ENCODE data around the gene FER. TPM values are rescaled to one million over a fixed set of nuclear protein-coding genes. Genes with fewer than 3 reads are reported as not detected.

Gene FER
- total and polyA plus RNA-seq, 2 of the 13 experiments (the other 11 are each of a cell fraction or from before 2014, with no cell fraction given) = 7.9 to 29.0 TPM

DNA sequence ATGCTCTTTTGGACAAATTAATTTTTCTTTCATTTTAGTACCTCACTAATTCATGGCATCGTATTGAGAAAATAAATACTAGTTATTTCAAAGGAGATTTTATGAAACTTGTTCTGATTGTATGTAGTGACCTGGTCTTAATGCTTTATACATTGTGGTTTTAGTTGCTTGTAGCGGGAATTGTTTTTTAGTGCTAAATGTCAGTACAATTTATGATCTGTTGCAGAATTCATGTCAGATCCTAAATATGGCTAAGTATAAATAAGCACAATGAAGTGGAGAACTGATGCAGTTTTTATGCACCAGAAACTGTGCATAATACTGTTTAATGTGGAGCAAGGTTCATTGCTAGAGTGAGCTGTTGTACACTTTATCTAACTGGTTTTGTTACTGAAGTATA is 353.3 kb downstream of the FER start:
- H3K4me1 ChIP-seq (ENCODE audit: insufficient read depth, low read length) = no peaks in the 10 kb centered on the region
- no peak overlapping the region for H3K4me2 ChIP-seq (ENCODE audit: low read depth, low read length)
- POLR2A ChIA-PET = no interaction called here
- DNase-seq (ENCODE audit: low spot score) (no peak), ATAC-seq (no peak), FAIRE-seq (no peak)
- no peak overlapping the region for H3K4me3 ChIP-seq (replicated peaks in 1 of 3; ENCODE audit: insufficient read depth in 1 of 3, low read depth in 2 of 3, low read length in 3 of 3)
- no peaks in the 10 kb centered on the region for H3K9me3 ChIP-seq (ENCODE audit: low read length)
- no peak overlapping the region for H3K9ac ChIP-seq (ENCODE audit: insufficient read depth, low read depth, low read length)
- H3K36me3 ChIP-seq (replicated peaks in 1 of 2; ENCODE audit: control insufficient read depth in 1 of 2, insufficient read depth in 2 of 2, low read length in 2 of 2) = no peaks in the 10 kb centered on the region
- CTCF ChIA-PET (ENCODE audit: low intra/inter-chr PET ratio, low total read pairs) = no interaction called here
- no peaks in the 10 kb centered on the region for H3K79me2 ChIP-seq (ENCODE audit: insufficient read depth, low read length)
- no peaks in the 10 kb centered on the region for H3K27me3 ChIP-seq (ENCODE audit: control insufficient read depth in 1 of 2, insufficient read depth in 2 of 2, low read length in 2 of 2)
- intact Hi-C loops (cut with micrococcal nuclease; ENCODE audit: unreplicated experiment) (no loop called here), in situ Hi-C loops (cut with HindIII; ENCODE audit: extremely low pct_ligation_motif_present, low pct_unique_long_range_greater_than_20kb) (no loop called here)
- H2AFZ ChIP-seq (ENCODE audit: low read length) = no peak overlapping the region
- H4K20me1 ChIP-seq (ENCODE audit: insufficient read depth, low read length) = no peaks in the 10 kb centered on the region
- 96% methylated on average over 2 of the region's 2 CpGs for WGBS (ENCODE audit: low lambda C conversion rate)
- TF ChIP-seq MLXIP (CRISPR knock-in tag; IDR thresholded peaks at IDR 0.05; ENCODE audit: borderline replicate concordance) (no peak), ZNF292 (CRISPR knock-in tag; IDR thresholded peaks at IDR 0.05; ENCODE audit: borderline replicate concordance, low read depth) (no peak), ZNF274 (CRISPR knock-in tag; IDR thresholded peaks at IDR 0.05) (no peak), ADNP (CRISPR knock-in tag; IDR thresholded peaks at IDR 0.05) (no peak), FOXJ3 (CRISPR knock-in tag; IDR thresholded peaks at IDR 0.05; ENCODE audit: borderline replicate concordance) (no peak), NR2F1 (CRISPR knock-in tag; IDR thresholded peaks at IDR 0.05) (no peak)
- TF ChIP-seq, protein P1, sequence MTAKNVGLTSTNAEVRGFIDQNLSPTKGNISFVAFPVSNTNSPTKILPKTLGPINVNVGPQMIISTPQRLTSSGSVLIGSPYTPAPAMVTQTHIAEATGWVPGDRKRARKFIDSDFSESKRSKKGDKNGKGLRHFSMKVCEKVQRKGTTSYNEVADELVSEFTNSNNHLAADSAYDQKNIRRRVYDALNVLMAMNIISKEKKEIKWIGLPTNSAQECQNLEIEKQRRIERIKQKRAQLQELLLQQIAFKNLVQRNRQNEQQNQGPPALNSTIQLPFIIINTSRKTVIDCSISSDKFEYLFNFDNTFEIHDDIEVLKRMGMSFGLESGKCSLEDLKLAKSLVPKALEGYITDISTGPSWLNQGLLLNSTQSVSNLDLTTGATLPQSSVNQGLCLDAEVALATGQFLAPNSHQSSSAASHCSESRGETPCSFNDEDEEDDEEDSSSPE (CRISPR knock-in tag; IDR thresholded peaks at IDR 0.05) = no peak
- TF ChIP-seq, protein P2, sequence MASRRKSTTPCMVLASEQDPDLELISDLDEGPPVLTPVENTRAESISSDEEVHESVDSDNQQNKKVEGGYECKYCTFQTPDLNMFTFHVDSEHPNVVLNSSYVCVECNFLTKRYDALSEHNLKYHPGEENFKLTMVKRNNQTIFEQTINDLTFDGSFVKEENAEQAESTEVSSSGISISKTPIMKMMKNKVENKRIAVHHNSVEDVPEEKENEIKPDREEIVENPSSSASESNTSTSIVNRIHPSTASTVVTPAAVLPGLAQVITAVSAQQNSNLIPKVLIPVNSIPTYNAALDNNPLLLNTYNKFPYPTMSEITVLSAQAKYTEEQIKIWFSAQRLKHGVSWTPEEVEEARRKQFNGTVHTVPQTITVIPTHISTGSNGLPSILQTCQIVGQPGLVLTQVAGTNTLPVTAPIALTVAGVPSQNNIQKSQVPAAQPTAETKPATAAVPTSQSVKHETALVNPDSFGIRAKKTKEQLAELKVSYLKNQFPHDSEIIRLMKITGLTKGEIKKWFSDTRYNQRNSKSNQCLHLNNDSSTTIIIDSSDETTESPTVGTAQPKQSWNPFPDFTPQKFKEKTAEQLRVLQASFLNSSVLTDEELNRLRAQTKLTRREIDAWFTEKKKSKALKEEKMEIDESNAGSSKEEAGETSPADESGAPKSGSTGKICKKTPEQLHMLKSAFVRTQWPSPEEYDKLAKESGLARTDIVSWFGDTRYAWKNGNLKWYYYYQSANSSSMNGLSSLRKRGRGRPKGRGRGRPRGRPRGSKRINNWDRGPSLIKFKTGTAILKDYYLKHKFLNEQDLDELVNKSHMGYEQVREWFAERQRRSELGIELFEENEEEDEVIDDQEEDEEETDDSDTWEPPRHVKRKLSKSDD (CRISPR knock-in tag; IDR thresholded peaks at IDR 0.05; ENCODE audit: low read depth) = no peak
- no TSS peak for BruUV-seq (replicated peaks)
- no peak overlapping the region for H3K27ac ChIP-seq (ENCODE audit: extremely low read length, insufficient read depth, low read length)

Data from HepG2 (cell line).